Stomach (tissue), 4 donors: ENCODE results near the gene SP110.

ENCODE experiments used
- CTCF ChIP-seq, 7 experiments: fragments of 450-650 bp in 4 of 7; fragments of 200-600 bp in 3 of 7; sonication (generic) in 3 of 7; IDR thresholded peaks; one replicate each; pipeline ENCODE4 v1.5.1; 2016 to 2019; ENCODE audit warnings: antibody characterized with exemption in 7 of 7, control low read depth in 2 of 7, mild to moderate bottlenecking in 1 of 7
- POLR2A ChIP-seq, 4 donors: fragments of 450-650 bp; IDR thresholded peaks; one replicate each; pipeline ENCODE4 v1.6.1; 2016; ENCODE audit warnings: antibody characterized with exemption in 4 of 4, control low read depth in 2 of 4, mild to moderate bottlenecking in 1 of 4, moderate library complexity in 1 of 4
- POLR2AphosphoS5 ChIP-seq, 3 donors: sonication (generic); formaldehyde crosslinking; IDR thresholded peaks; one replicate each; pipeline ENCODE4 v1.6.1; 2016; ENCODE audit warnings: antibody characterized with exemption in 3 of 3

- TF ChIP-seq POLR2AphosphoS5 (IDR thresholded peaks at IDR 0.05) (peak in 2 of 3 donors; percentile 48 to 85), POLR2A (IDR thresholded peaks at IDR 0.05) (no peak), CTCF (IDR thresholded peaks at IDR 0.05) (no peak)
These were observed 49.3 kb downstream of the SP110 start for GRCh38 chr2:230170532-230170931.
